B cell (primary cell): ENCODE results near the gene ADAMTSL4. TPM values are rescaled to one million over a fixed set of nuclear protein-coding genes. Genes with fewer than 3 reads are reported as not detected.
A peak's percentile ranks its signal among the peaks of the same experiment; 100 is the strongest.

ENCODE experiments used
- ATAC-seq: fragments of 200-7000 bp; cut with Tn5 transposase; one replicate; pipeline ENCODE4 v1.10.0; 2021; ENCODE audit warnings: low read depth, mild to moderate bottlenecking, moderate number of reproducible peaks, moderate library complexity
- CTCF ChIA-PET: fragments of 350-600 bp; sonication (Branson Sonifier 250); formaldehyde crosslinking; loops from one replicate; lab custom pipeline; 2021; ENCODE audit warnings: antibody characterized with exemption, inconsistent platforms; lab: Charles Lee
- POLR2A ChIA-PET: fragments of 350-600 bp; sonication (Branson Sonifier 250); formaldehyde crosslinking; loops from one replicate; lab custom pipeline; 2021; ENCODE audit warnings: antibody characterized with exemption; lab: Charles Lee
- DNase-seq: peaks from one replicate; pipeline ENCODE4 v3.0.0; 2013
- H2AFZ ChIP-seq: 2 replicates; pipeline ENCODE4 v1.6.1; 2012; ENCODE audit warnings: mild to moderate bottlenecking, low read depth, low read length; ENCODE audit not compliant: insufficient read depth, poor library complexity, severe bottlenecking
- H3K27ac ChIP-seq, 2 donors: 1 replicate in 1 of 2; 2 replicates in 1 of 2; pipeline ENCODE4 v1.5.1; 2012 to 2013; ENCODE audit warnings: low read length in 2 of 2, mild to moderate bottlenecking in 2 of 2, moderate library complexity in 1 of 2
- H3K27me3 ChIP-seq, 4 experiments: fragments of 200-600 bp in 1 of 4; sonication (generic) in 1 of 4; replicated peaks in 1 of 4; 1 replicate in 2 of 4; 2 replicates in 2 of 4; pipeline versions ENCODE4 v1.6.1 to v1.7.0; 2013 to 2016; ENCODE audit warnings: low read length in 3 of 4, mild to moderate bottlenecking in 2 of 4, mixed read lengths in 1 of 4, moderate library complexity in 1 of 4; ENCODE audit not compliant: insufficient read depth in 4 of 4, control insufficient read depth in 3 of 4; ENCODE audit errors: control extremely low read depth in 1 of 4
- H3K36me3 ChIP-seq, 2 experiments: replicated peaks in 1 of 2; 1 replicate in 1 of 2; 2 replicates in 1 of 2; pipeline versions ENCODE4 v1.6.1 to v1.7.1; 2013; ENCODE audit warnings: low read length in 1 of 2; ENCODE audit not compliant: insufficient read depth in 2 of 2, control insufficient read depth in 1 of 2; ENCODE audit errors: control extremely low read depth in 1 of 2, extremely low read depth in 1 of 2
- H3K4me1 ChIP-seq, 2 donors: fragments of 200-600 bp in 1 of 2; sonication (generic) in 1 of 2; 1 replicate in 1 of 2; 2 replicates in 1 of 2; pipeline versions ENCODE4 v1.5.1 to v1.6.1; 2013 to 2017; ENCODE audit warnings: low read length in 2 of 2; ENCODE audit not compliant: control insufficient read depth in 2 of 2, insufficient read depth in 2 of 2
- H3K4me2 ChIP-seq: replicated peaks from 2 replicates; pipeline ENCODE3; 2012; ENCODE audit warnings: mild to moderate bottlenecking, low read depth, low read length; ENCODE audit not compliant: poor library complexity, severe bottlenecking
- H3K4me3 ChIP-seq, 5 experiments: fragments of 200-600 bp in 1 of 5; sonication (generic) in 1 of 5; 1 replicate in 3 of 5; 2 replicates in 2 of 5; pipeline versions ENCODE4 v1.5.1 to v1.7.0; 2011 to 2016; ENCODE audit warnings: low read length in 4 of 5, mild to moderate bottlenecking in 4 of 5, low read depth in 2 of 5, control low read depth in 1 of 5, moderate library complexity in 1 of 5; ENCODE audit not compliant: insufficient read depth in 1 of 5; ENCODE audit errors: control extremely low read depth in 1 of 5, extremely low read depth in 1 of 5
- H3K79me2 ChIP-seq: fragments of 200-600 bp; sonication (generic); one replicate; pipeline ENCODE4 v1.6.0; 2016; ENCODE audit warnings: low read length; ENCODE audit not compliant: control insufficient read depth, insufficient read depth
- H3K9ac ChIP-seq: fragments of 200-600 bp; sonication (generic); 2 replicates; pipeline ENCODE4 v1.6.1; 2017; ENCODE audit warnings: mild to moderate bottlenecking, low read length, moderate library complexity
- H3K9me3 ChIP-seq, 3 donors: one replicate each; pipeline versions ENCODE4 v1.6.1 to v1.7.1; 2013; ENCODE audit warnings: low read length in 2 of 3; ENCODE audit not compliant: control insufficient read depth in 2 of 3, insufficient read depth in 1 of 3; ENCODE audit errors: control extremely low read depth in 1 of 3
- H4K20me1 ChIP-seq: 2 replicates; pipeline ENCODE4 v1.6.0; 2012; ENCODE audit warnings: mild to moderate bottlenecking, low read length; ENCODE audit not compliant: insufficient read depth, control insufficient read depth, poor library complexity, severe bottlenecking
- H3K27ac Mint-ChIP-seq: one replicate; pipeline ENCODE4 v1.8.0; 2021; ENCODE audit warnings: mixed read lengths
- H3K27me3 Mint-ChIP-seq: one replicate; pipeline ENCODE4 v1.8.0; 2021; ENCODE audit warnings: mixed read lengths
- H3K4me1 Mint-ChIP-seq: one replicate; pipeline ENCODE4 v1.8.0; 2021; ENCODE audit warnings: mixed read lengths
- H3K4me3 Mint-ChIP-seq: one replicate; pipeline ENCODE4 v1.8.0; 2021; ENCODE audit warnings: mixed read lengths
- H3K9me3 Mint-ChIP-seq: one replicate; pipeline ENCODE4 v1.8.0; 2022; ENCODE audit warnings: mixed read lengths; ENCODE audit not compliant: insufficient read depth
- EZH2 ChIP-seq: IDR thresholded peaks from 2 replicates; pipeline ENCODE4 v1.6.1; 2012; ENCODE audit warnings: borderline replicate concordance, low read depth, mild to moderate bottlenecking, moderate library complexity, low read length; ENCODE audit not compliant: insufficient read depth, poor library complexity, severe bottlenecking
- WGBS: methylation state at CpG from one replicate; pipeline ENCODE4 v1.1.5; 2013; ENCODE audit warnings: missing lambda C conversion rate; ENCODE audit not compliant: insufficient coverage; 5-methylcytosine and 5-hydroxymethylcytosine counted together
- intact Hi-C: fragments of 100-400 bp; cut with micrococcal nuclease; formaldehyde crosslinking; loops from one replicate; pipeline ENCODE4 v1.10.0; 2022
- polyA plus RNA-seq: library from polyadenylated mRNA; depleted of rRNA; stranded (reverse); fragments of >200 nt; gene quantifications from 2 replicates; pipeline ENCODE4 v1.2.3, GENCODE V29; 2012
- total RNA-seq, 2 donors: library from RNA; stranded (reverse); fragments of 120-200 nt in 1 of 2; gene quantifications; 1 replicate in 1 of 2; 2 replicates in 1 of 2; pipeline versions ENCODE4 v1.2.3 to v1.2.4, GENCODE V29; 2013 to 2022
- TF ChIP-seq, protein P1 (sequence below): fragments of 200-600 bp; IDR thresholded peaks from one replicate; pipeline ENCODE4 v1.8.0; 2022; ENCODE audit warnings: antibody characterized with exemption, mild to moderate bottlenecking

ADAMTSL4 gene
- total and polyA plus RNA-seq, 2 donors (not counting 1 experiment from before 2014, with no cell fraction given): 0.70 TPM; not detected in 1

DNA sequence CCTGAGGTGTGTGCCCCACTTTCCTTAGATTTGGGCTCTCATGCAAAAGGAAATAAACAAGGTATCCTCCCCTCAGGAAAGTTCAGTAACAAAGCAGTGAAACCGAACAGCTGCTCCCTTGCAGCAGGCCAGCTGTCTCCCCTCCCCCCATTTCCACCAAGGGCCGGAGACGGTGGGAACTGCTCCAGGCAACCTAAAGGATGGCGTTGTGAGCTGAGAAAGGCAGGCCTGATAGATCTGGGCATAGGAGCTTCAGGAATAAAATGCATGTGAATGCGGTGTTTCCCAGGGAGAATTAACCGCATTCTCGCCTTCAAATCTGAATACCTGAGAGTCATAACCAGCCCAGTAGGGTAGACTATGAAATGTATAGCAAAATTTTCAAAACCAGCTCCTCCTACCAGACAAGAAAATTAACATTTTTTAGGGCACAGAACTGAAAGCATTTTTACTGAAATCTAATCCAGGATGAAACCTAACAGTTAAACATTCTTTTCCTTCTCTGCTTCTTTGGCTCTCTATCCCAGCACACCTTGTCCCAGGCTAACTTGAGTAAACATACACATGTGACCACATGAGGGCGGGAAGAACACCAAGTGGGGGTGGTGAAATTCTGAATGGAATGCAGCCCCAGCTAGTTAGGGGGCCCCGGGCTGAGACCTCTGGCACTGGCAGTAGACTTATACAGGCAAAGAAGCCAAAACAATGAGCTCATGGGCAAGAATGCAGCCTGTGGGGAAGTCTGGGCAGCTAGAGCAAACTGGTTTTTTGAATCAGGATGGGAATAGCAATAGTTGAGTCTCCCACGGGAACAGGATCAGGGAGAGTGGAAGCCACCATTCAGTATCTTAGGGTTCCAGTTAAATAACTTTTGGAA lies 18.7 kb downstream of the ADAMTSL4 start:
- H3K36me3 ChIP-seq: peaks cover 0 to 19% of the 10 kb centered on the region in 2 experiments
- ChIA-PET CTCF (interaction anchor here (0.6 to 19.2 kb wide), 6 partner anchors 6 to 448 kb away, joined by 3 to 497 read pairs (median 81); partner anchors contain the start of gene MCL1), POLR2A (interaction anchor here (0.9 to 10.3 kb wide), 4 partner anchors 7 to 204 kb away, joined by 3 to 371 read pairs (median 4); partner anchors contain the start of genes ENSA, MCL1 and RPRD2)
- H3K9ac ChIP-seq: peak overlapping the region; percentile 55
- peaks cover 7% of the 10 kb centered on the region for H4K20me1 ChIP-seq
- DNase-seq (peak; percentile 47), ATAC-seq (no peak)
- no peaks in the 10 kb centered on the region for H3K27me3 Mint-ChIP-seq
- no peaks in the 10 kb centered on the region for H3K9me3 Mint-ChIP-seq
- H3K79me2 ChIP-seq: peaks cover 61% of the 10 kb centered on the region
- peak overlapping the region; percentile 96 to 99 for H3K27ac ChIP-seq
- WGBS: 10% methylated on average over 4 of the region's 10 CpGs
- peak overlapping the region; percentile 31 to 67 (median 53) for H3K4me3 ChIP-seq
- H3K27ac Mint-ChIP-seq: peak overlapping the region; percentile 94
- peak overlapping the region; percentile 11 for H2AFZ ChIP-seq
- no peaks in the 10 kb centered on the region for H3K27me3 ChIP-seq
- H3K4me2 ChIP-seq: peak overlapping the region; percentile 77
- TF ChIP-seq, protein P1, sequence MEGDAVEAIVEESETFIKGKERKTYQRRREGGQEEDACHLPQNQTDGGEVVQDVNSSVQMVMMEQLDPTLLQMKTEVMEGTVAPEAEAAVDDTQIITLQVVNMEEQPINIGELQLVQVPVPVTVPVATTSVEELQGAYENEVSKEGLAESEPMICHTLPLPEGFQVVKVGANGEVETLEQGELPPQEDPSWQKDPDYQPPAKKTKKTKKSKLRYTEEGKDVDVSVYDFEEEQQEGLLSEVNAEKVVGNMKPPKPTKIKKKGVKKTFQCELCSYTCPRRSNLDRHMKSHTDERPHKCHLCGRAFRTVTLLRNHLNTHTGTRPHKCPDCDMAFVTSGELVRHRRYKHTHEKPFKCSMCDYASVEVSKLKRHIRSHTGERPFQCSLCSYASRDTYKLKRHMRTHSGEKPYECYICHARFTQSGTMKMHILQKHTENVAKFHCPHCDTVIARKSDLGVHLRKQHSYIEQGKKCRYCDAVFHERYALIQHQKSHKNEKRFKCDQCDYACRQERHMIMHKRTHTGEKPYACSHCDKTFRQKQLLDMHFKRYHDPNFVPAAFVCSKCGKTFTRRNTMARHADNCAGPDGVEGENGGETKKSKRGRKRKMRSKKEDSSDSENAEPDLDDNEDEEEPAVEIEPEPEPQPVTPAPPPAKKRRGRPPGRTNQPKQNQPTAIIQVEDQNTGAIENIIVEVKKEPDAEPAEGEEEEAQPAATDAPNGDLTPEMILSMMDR: no peak
- TF ChIP-seq EZH2: no peak
- no peaks in the 10 kb centered on the region for H3K9me3 ChIP-seq
- peaks cover 97 to 100% of the 10 kb centered on the region in 2 donors for H3K4me1 ChIP-seq
- H3K4me3 Mint-ChIP-seq: peak overlapping the region; percentile 80
- intact Hi-C loops: no loop called here
- peaks cover 78% of the 10 kb centered on the region for H3K4me1 Mint-ChIP-seq

- H3K27me3 Mint-ChIP-seq: no peaks in the 10 kb centered on the region
- Histone ChIP-seq H3K4me1 (peaks cover 97 to 100% of the 10 kb centered on the region in 2 donors), H3K27ac (peak overlapping the region; percentile 96 to 99), H3K36me3 (peaks cover 1 to 26% of the 10 kb centered on the region in 2 experiments), H4K20me1 (peaks cover 13% of the 10 kb centered on the region), H3K4me3 (peak overlapping the region in 4 of 5 experiments; percentile 39 to 67 (median 58)), H3K9ac (peak overlapping the region; percentile 55), H3K4me2 (peak overlapping the region; percentile 77), H2AFZ (no peak overlapping the region), H3K79me2 (peaks cover 67% of the 10 kb centered on the region), H3K27me3 (no peaks in the 10 kb centered on the region), H3K9me3 (no peaks in the 10 kb centered on the region)
- H3K27ac Mint-ChIP-seq: peak overlapping the region; percentile 94
- no peak for TF ChIP-seq EZH2
- TF ChIP-seq, protein P1: no peak
- no peak for ATAC-seq
- H3K4me1 Mint-ChIP-seq: peaks cover 78% of the 10 kb centered on the region
- peak overlapping the region; percentile 80 for H3K4me3 Mint-ChIP-seq
- CTCF ChIA-PET: interaction anchor here (2.0 to 19.2 kb wide), 4 partner anchors 7 to 58 kb away, joined by 5 to 497 read pairs (median 327); partner anchors contain the start of gene MCL1
- no peaks in the 10 kb centered on the region for H3K9me3 Mint-ChIP-seq
- POLR2A ChIA-PET: interaction anchor here (0.7 to 10.3 kb wide), 3 partner anchors 7 to 86 kb away, joined by 4 to 371 read pairs (median 5); partner anchors contain the start of gene MCL1
- no peak for DNase-seq
- intact Hi-C loops: no loop called here
Measured at GRCh38 chr1:150568594-150568966, 19.4 kb downstream of the ADAMTSL4 start.
